Measurements from ENCODE around the gene GPD2.

GPD2 gene

GRCh38 chr2:156536534-156536933 is 100.4 kb downstream of the GPD2 start:
- no peak overlapping the region for H3K27ac ChIP-seq (ENCODE audit: low read length, poor library complexity, severe bottlenecking)
- H3K36me3 ChIP-seq (ENCODE audit: control insufficient read depth in 1 of 2, insufficient read depth in 2 of 2, low read depth in 1 of 2, low read length in 2 of 2), result peaks cover 2 to 4% of the 10 kb centered on the region in 2 experiments
- 100% methylated on average over 2 of the region's 2 CpGs for WGBS
- H2BK12ac ChIP-seq (ENCODE audit: low read length in 2 of 2), result no peak overlapping the region
- no peak overlapping the region for H2BK5ac ChIP-seq (ENCODE audit: low read depth, low read length, poor library complexity, severe bottlenecking)
- H3K27me3 ChIP-seq (ENCODE audit: control insufficient read depth in 1 of 2, insufficient read depth in 1 of 2, low read length in 2 of 2), result no peaks in the 10 kb centered on the region
- H3K4me2 ChIP-seq (ENCODE audit: low read length, poor library complexity, severe bottlenecking), result no peak overlapping the region
- H3K4ac ChIP-seq (ENCODE audit: low read depth in 1 of 2, low read length in 2 of 2), result no peak overlapping the region
- H3K9me3 ChIP-seq (ENCODE audit: control insufficient read depth, low read length), result no peaks in the 10 kb centered on the region
- H3K4me3 ChIP-seq (ENCODE audit: insufficient read depth in 1 of 2, low read depth in 1 of 2, low read length in 2 of 2), result no peak overlapping the region
- H3K4me1 ChIP-seq (ENCODE audit: control insufficient read depth, insufficient read depth, low read depth, low read length), result peaks cover 3% of the 10 kb centered on the region
- no peak for DNase-seq
- H4K91ac ChIP-seq (ENCODE audit: low read length), result no peak overlapping the region
- no peak overlapping the region for H4K8ac ChIP-seq (ENCODE audit: low read length)
- H2BK120ac ChIP-seq (ENCODE audit: low read depth, low read length), result no peak overlapping the region
- H3K23ac ChIP-seq (ENCODE audit: low read length in 2 of 2), result no peak overlapping the region
- H2BK15ac ChIP-seq (ENCODE audit: low read depth, poor library complexity, severe bottlenecking), result no peak overlapping the region
- H2AK5ac ChIP-seq (ENCODE audit: low read length, severe bottlenecking), result peak overlapping the region; percentile 10
- no peak overlapping the region for H3K9ac ChIP-seq (ENCODE audit: low read length)
- peaks cover 13% of the 10 kb centered on the region for H3K79me1 ChIP-seq (replicated peaks; ENCODE audit: low read length, poor library complexity, severe bottlenecking)
- H2AFZ ChIP-seq (ENCODE audit: low read depth, low read length), result no peak overlapping the region
- H3K14ac ChIP-seq (ENCODE audit: low read length in 2 of 2), result no peak overlapping the region
- no peak overlapping the region for H3K18ac ChIP-seq (ENCODE audit: low read depth in 1 of 2, low read length in 2 of 2)

- Histone ChIP-seq H4K8ac (ENCODE audit: low read length) (no peak overlapping the region), H3K4me2 (ENCODE audit: low read length, poor library complexity, severe bottlenecking) (no peak overlapping the region), H3K27ac (ENCODE audit: low read length, poor library complexity, severe bottlenecking) (peak overlapping the region; percentile 45), H4K91ac (ENCODE audit: low read length) (no peak overlapping the region), H2BK15ac (ENCODE audit: low read depth, poor library complexity, severe bottlenecking) (no peak overlapping the region), H2AK5ac (ENCODE audit: low read length, severe bottlenecking) (no peak overlapping the region), H3K18ac (ENCODE audit: low read depth in 1 of 2, low read length in 2 of 2) (no peak overlapping the region), H2BK12ac (ENCODE audit: low read length in 2 of 2) (no peak overlapping the region), H3K14ac (ENCODE audit: low read length in 2 of 2) (no peak overlapping the region), H2BK120ac (ENCODE audit: low read depth, low read length) (no peak overlapping the region), H3K27me3 (ENCODE audit: control insufficient read depth in 1 of 2, insufficient read depth in 1 of 2, low read length in 2 of 2) (no peaks in the 10 kb centered on the region), H3K79me1 (replicated peaks; ENCODE audit: low read length, poor library complexity, severe bottlenecking) (peaks cover 13% of the 10 kb centered on the region), H3K4me3 (ENCODE audit: insufficient read depth in 1 of 2, low read depth in 1 of 2, low read length in 2 of 2) (peak overlapping the region in 1 of 2 experiments; percentile 6), H2BK5ac (ENCODE audit: low read depth, low read length, poor library complexity, severe bottlenecking) (no peak overlapping the region), H2AFZ (ENCODE audit: low read depth, low read length) (no peak overlapping the region), H3K36me3 (ENCODE audit: control insufficient read depth in 1 of 2, insufficient read depth in 2 of 2, low read depth in 1 of 2, low read length in 2 of 2) (peaks cover 0 to 4% of the 10 kb centered on the region in 2 experiments), H3K9me3 (ENCODE audit: control insufficient read depth, low read length) (no peaks in the 10 kb centered on the region), H3K23ac (ENCODE audit: low read length in 2 of 2) (peak overlapping the region in 1 of 2 experiments; percentile 3), H3K4ac (ENCODE audit: low read depth in 1 of 2, low read length in 2 of 2) (no peak overlapping the region), H3K4me1 (ENCODE audit: control insufficient read depth, insufficient read depth, low read depth, low read length) (peaks cover 3% of the 10 kb centered on the region), H3K9ac (ENCODE audit: low read length) (peak overlapping the region; percentile 63)
- 95% methylated on average over 1 of the region's 4 CpGs for WGBS
- DNase-seq, result no peak
These were observed 101.0 kb downstream of the GPD2 start for GRCh38 chr2:156537141-156537540.

- Histone ChIP-seq H3K9ac (ENCODE audit: low read length) (peak overlapping the region; percentile 63), H3K79me1 (replicated peaks; ENCODE audit: low read length, poor library complexity, severe bottlenecking) (peaks cover 11% of the 10 kb centered on the region), H3K27ac (ENCODE audit: low read length, poor library complexity, severe bottlenecking) (peak overlapping the region; percentile 60), H3K23ac (ENCODE audit: low read length in 2 of 2) (no peak overlapping the region), H3K36me3 (ENCODE audit: control insufficient read depth in 1 of 2, insufficient read depth in 2 of 2, low read depth in 1 of 2, low read length in 2 of 2) (peaks cover 0 to 9% of the 10 kb centered on the region in 2 experiments), H3K4ac (ENCODE audit: low read depth in 1 of 2, low read length in 2 of 2) (no peak overlapping the region), H3K9me3 (ENCODE audit: control insufficient read depth, low read length) (no peaks in the 10 kb centered on the region), H2BK5ac (ENCODE audit: low read depth, low read length, poor library complexity, severe bottlenecking) (no peak overlapping the region), H2AFZ (ENCODE audit: low read depth, low read length) (no peak overlapping the region), H3K4me1 (ENCODE audit: control insufficient read depth, insufficient read depth, low read depth, low read length) (peaks cover 3% of the 10 kb centered on the region), H3K18ac (ENCODE audit: low read depth in 1 of 2, low read length in 2 of 2) (no peak overlapping the region), H4K91ac (ENCODE audit: low read length) (no peak overlapping the region), H3K14ac (ENCODE audit: low read length in 2 of 2) (no peak overlapping the region), H3K4me3 (ENCODE audit: insufficient read depth in 1 of 2, low read depth in 1 of 2, low read length in 2 of 2) (no peak overlapping the region), H2BK12ac (ENCODE audit: low read length in 2 of 2) (no peak overlapping the region), H3K4me2 (ENCODE audit: low read length, poor library complexity, severe bottlenecking) (no peak overlapping the region), H2AK5ac (ENCODE audit: low read length, severe bottlenecking) (no peak overlapping the region), H2BK15ac (ENCODE audit: low read depth, poor library complexity, severe bottlenecking) (no peak overlapping the region), H3K27me3 (ENCODE audit: control insufficient read depth in 1 of 2, insufficient read depth in 1 of 2, low read length in 2 of 2) (no peaks in the 10 kb centered on the region), H4K8ac (ENCODE audit: low read length) (no peak overlapping the region), H2BK120ac (ENCODE audit: low read depth, low read length) (no peak overlapping the region)
- no peak for DNase-seq
- WGBS, result 100% methylated on average over 2 of the region's 2 CpGs
These were observed 101.9 kb downstream of the GPD2 start for GRCh38 chr2:156538083-156538504.

- Histone ChIP-seq H2AK5ac (ENCODE audit: low read length, severe bottlenecking) (no peak overlapping the region), H2BK15ac (ENCODE audit: low read depth, poor library complexity, severe bottlenecking) (no peak overlapping the region), H3K14ac (ENCODE audit: low read length in 2 of 2) (no peak overlapping the region), H3K4me3 (ENCODE audit: insufficient read depth in 1 of 2, low read depth in 1 of 2, low read length in 2 of 2) (no peak overlapping the region), H2AFZ (ENCODE audit: low read depth, low read length) (no peak overlapping the region), H3K23ac (ENCODE audit: low read length in 2 of 2) (no peak overlapping the region), H2BK120ac (ENCODE audit: low read depth, low read length) (no peak overlapping the region), H3K36me3 (ENCODE audit: control insufficient read depth in 1 of 2, insufficient read depth in 2 of 2, low read depth in 1 of 2, low read length in 2 of 2) (peaks cover 0 to 14% of the 10 kb centered on the region in 2 experiments), H3K79me1 (replicated peaks; ENCODE audit: low read length, poor library complexity, severe bottlenecking) (peaks cover 7% of the 10 kb centered on the region), H3K18ac (ENCODE audit: low read depth in 1 of 2, low read length in 2 of 2) (no peak overlapping the region), H3K27ac (ENCODE audit: low read length, poor library complexity, severe bottlenecking) (no peak overlapping the region), H3K27me3 (ENCODE audit: control insufficient read depth in 1 of 2, insufficient read depth in 1 of 2, low read length in 2 of 2) (no peaks in the 10 kb centered on the region), H2BK5ac (ENCODE audit: low read depth, low read length, poor library complexity, severe bottlenecking) (no peak overlapping the region), H3K9ac (ENCODE audit: low read length) (no peak overlapping the region), H4K91ac (ENCODE audit: low read length) (no peak overlapping the region), H3K4ac (ENCODE audit: low read depth in 1 of 2, low read length in 2 of 2) (no peak overlapping the region), H3K4me2 (ENCODE audit: low read length, poor library complexity, severe bottlenecking) (no peak overlapping the region), H3K4me1 (ENCODE audit: control insufficient read depth, insufficient read depth, low read depth, low read length) (peaks cover 3% of the 10 kb centered on the region), H4K8ac (ENCODE audit: low read length) (no peak overlapping the region), H3K9me3 (ENCODE audit: control insufficient read depth, low read length) (no peaks in the 10 kb centered on the region), H2BK12ac (ENCODE audit: low read length in 2 of 2) (no peak overlapping the region)
- WGBS, result 95% methylated on average over 4 of the region's 4 CpGs
- no peak for DNase-seq
These were observed 103.1 kb downstream of the GPD2 start for GRCh38 chr2:156539086-156539860.

Data from mesenchymal stem cell (in vitro differentiated cells and primary cell).